ENCODE measurements around the gene MGLL.

- TF ChIP-seq, protein P1, sequence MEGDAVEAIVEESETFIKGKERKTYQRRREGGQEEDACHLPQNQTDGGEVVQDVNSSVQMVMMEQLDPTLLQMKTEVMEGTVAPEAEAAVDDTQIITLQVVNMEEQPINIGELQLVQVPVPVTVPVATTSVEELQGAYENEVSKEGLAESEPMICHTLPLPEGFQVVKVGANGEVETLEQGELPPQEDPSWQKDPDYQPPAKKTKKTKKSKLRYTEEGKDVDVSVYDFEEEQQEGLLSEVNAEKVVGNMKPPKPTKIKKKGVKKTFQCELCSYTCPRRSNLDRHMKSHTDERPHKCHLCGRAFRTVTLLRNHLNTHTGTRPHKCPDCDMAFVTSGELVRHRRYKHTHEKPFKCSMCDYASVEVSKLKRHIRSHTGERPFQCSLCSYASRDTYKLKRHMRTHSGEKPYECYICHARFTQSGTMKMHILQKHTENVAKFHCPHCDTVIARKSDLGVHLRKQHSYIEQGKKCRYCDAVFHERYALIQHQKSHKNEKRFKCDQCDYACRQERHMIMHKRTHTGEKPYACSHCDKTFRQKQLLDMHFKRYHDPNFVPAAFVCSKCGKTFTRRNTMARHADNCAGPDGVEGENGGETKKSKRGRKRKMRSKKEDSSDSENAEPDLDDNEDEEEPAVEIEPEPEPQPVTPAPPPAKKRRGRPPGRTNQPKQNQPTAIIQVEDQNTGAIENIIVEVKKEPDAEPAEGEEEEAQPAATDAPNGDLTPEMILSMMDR (IDR thresholded peaks at IDR 0.05): no peak
- no peak for TF ChIP-seq POLR2A (IDR thresholded peaks at IDR 0.05)
Measured at GRCh38 chr3:127755305-127755681, 67.0 kb downstream of the MGLL start.

Measured in esophagus squamous epithelium (tissue), 4 donors.